Skin epidermis (tissue), 12 donors: ENCODE data around the gene ATG12.
A peak's percentile ranks its signal among the peaks of the same experiment; 100 is the strongest.
"Not testable (repeated sequence)": the region's sequence is repeated elsewhere in the genome, so short reads cannot be mapped to it uniquely, and the experiment has no call there.

ENCODE experiments used
- H3K27ac ChIP-seq, 21 experiments: fragments of 200-600 bp; sonication (generic) in 11 of 21; one replicate each; pipeline ENCODE4 v1.5.0; 2020; ENCODE audit warnings: mild to moderate bottlenecking in 3 of 21, inconsistent platforms in 2 of 21, moderate library complexity in 2 of 21
- H3K4me3 ChIP-seq, 7 experiments: fragments of 200-600 bp; sonication (generic) in 2 of 7; one replicate each; pipeline ENCODE4 v1.5.0; 2020; ENCODE audit warnings: inconsistent platforms in 2 of 7, mild to moderate bottlenecking in 2 of 7, moderate library complexity in 1 of 7

The ATG12 gene

GRCh38 chr5:115843444-115844130, 2.2 kb upstream of the ATG12 start:
- Histone ChIP-seq H3K4me3 (peak overlapping the region in 2 of 7 experiments; percentile 79 to 98), H3K27ac (no peak overlapping the region)

- Histone ChIP-seq H3K27ac (peak overlapping the region in 7 of 21 experiments; percentile 85 to 95 (median 92)), H3K4me3 (peak overlapping the region; percentile 79 to 99 (median 86))
Observed at GRCh38 chr5:115842952-115843351, 1.6 kb upstream of the ATG12 start.

GRCh38 chr5:115842089-115842935, 947 bp upstream of the ATG12 start:
- Histone ChIP-seq H3K27ac (peak overlapping the region; percentile 58 to 97 (median 93)), H3K4me3 (peak overlapping the region; percentile 79 to 99 (median 86))

GRCh38 chr5:115840873-115841272, 492 bp downstream of the ATG12 start:
- Histone ChIP-seq H3K4me3 (peak overlapping the region; percentile 79 to 99 (median 86)), H3K27ac (peak overlapping the region; percentile 43 to 97 (median 93))

GRCh38 chr5:115838885-115839518, 2.4 kb downstream of the ATG12 start:
- no peak overlapping the region for H3K27ac ChIP-seq
- H3K4me3 ChIP-seq = peak overlapping the region in 1 of 7 experiments; percentile 4

- no peak overlapping the region for H3K4me3 ChIP-seq
- H3K27ac ChIP-seq = no peak overlapping the region
Observed at GRCh38 chr5:115835481-115835880, 5.9 kb downstream of the ATG12 start.

- H3K4me3 ChIP-seq = no peak overlapping the region
- H3K27ac ChIP-seq = no peak overlapping the region
Observed at GRCh38 chr5:115831163-115831768, 10.1 kb downstream of the ATG12 start.

GRCh38 chr5:115829913-115830312, 11.5 kb downstream of the ATG12 start:
- no peak overlapping the region for H3K4me3 ChIP-seq

GRCh38 chr5:115825948-115826347, 15.4 kb downstream of the ATG12 start:
- Histone ChIP-seq H3K27ac (no peak overlapping the region), H3K4me3 (no peak overlapping the region)

More at GRCh38 chr5:115829913-115830312, 11.5 kb downstream of the ATG12 start:
- H3K27ac ChIP-seq = no peak overlapping the region

- H3K4me3 ChIP-seq = not testable (repeated sequence)
Observed at GRCh38 chr5:115824983-115825382, 16.4 kb downstream of the ATG12 start.

GRCh38 chr5:115820846-115821245, 20.5 kb downstream of the ATG12 start:
- Histone ChIP-seq H3K27ac (no peak overlapping the region), H3K4me3 (no peak overlapping the region)

More at GRCh38 chr5:115824983-115825382, 16.4 kb downstream of the ATG12 start:
- H3K27ac ChIP-seq = not testable (repeated sequence)

- H3K4me3 ChIP-seq = no peak overlapping the region
- H3K27ac ChIP-seq = no peak overlapping the region
Observed at GRCh38 chr5:115818821-115819220, 22.5 kb downstream of the ATG12 start.

GRCh38 chr5:115817386-115817785, 24.0 kb downstream of the ATG12 start:
- Histone ChIP-seq H3K27ac (no peak overlapping the region), H3K4me3 (no peak overlapping the region)

GRCh38 chr5:115816226-115817081, 24.9 kb downstream of the ATG12 start, which contains the start of gene CDO1:
CDO1 (minus strand) TSS chr5:115816659; CDS start chr5:115816397, 262 bp downstream.
- H3K27ac ChIP-seq = peak within 1 kb of the TSS in 10 of 21 experiments; percentile 42 to 84 (median 74)

GRCh38 chr5:115815693-115816225, 25.6 kb downstream of the ATG12 start:
- Histone ChIP-seq H3K4me3 (peak overlapping the region in 6 of 7 experiments; percentile 19 to 42 (median 28)), H3K27ac (peak overlapping the region in 1 of 21 experiments; percentile 77)

More at GRCh38 chr5:115816226-115817081, 24.9 kb downstream of the ATG12 start, which contains the start of gene CDO1:
- peak within 1 kb of the TSS; percentile 19 to 42 (median 27) for H3K4me3 ChIP-seq

GRCh38 chr5:115815006-115815692, 26.2 kb downstream of the ATG12 start:
- Histone ChIP-seq H3K27ac (no peak overlapping the region), H3K4me3 (peak overlapping the region in 3 of 7 experiments; percentile 27 to 42 (median 30))

GRCh38 chr5:115813719-115814118, 27.6 kb downstream of the ATG12 start:
- H3K27ac ChIP-seq = no peak overlapping the region
- H3K4me3 ChIP-seq = no peak overlapping the region

- no peak overlapping the region for H3K27ac ChIP-seq
- no peak overlapping the region for H3K4me3 ChIP-seq
Observed at GRCh38 chr5:115812372-115812771, 29.0 kb downstream of the ATG12 start.
